IPS-NIHi7 (cell line): ENCODE data around the gene TRMT61A.

Experiments used
- DNase-seq: peaks from one replicate; pipeline ENCODE4 v3.0.0; 2012; ENCODE audit warnings: mixed read lengths; ENCODE audit errors: extremely low spot score

TRMT61A gene

DNA sequence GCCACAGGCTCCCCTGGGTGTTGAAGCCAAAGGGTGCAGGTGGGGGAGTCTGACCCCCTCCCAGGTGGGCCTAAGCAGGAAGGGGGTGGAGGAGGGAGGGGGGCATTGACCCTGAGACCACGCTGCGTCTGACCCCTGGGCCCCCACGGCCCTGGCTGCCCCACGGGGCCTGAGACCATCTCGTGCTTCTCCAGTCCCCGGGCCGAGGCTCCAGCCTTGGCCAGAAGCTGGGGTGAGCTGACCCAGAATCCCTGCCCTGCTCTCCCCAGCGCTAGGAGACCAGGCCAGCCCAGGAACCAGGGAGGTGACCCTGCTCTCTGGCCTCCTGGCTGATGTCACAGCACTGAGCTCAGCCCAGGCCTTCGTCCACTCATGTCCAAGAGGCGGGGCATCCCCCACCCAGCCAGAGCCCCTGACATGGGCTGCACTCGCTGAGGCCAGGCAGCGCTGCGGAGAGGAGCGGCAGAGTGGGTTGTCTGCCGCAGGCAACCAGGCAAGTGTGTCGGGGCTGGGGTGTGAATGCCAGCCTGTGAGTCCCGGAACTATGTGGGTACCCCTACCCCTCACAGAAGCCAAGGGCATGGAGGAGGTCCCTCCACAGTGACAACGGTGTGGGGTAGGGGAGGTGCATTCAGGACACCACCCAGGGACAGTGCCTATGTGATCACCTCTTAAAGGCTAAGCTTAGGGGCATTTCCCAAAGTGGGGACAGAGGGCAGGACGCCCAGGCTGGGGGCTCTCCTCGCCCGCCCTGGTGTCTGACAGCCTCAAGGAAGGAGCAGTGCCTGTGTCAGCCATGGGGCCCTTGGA, 6.3 kb downstream of the TRMT61A start:
- no peak for DNase-seq

DNA sequence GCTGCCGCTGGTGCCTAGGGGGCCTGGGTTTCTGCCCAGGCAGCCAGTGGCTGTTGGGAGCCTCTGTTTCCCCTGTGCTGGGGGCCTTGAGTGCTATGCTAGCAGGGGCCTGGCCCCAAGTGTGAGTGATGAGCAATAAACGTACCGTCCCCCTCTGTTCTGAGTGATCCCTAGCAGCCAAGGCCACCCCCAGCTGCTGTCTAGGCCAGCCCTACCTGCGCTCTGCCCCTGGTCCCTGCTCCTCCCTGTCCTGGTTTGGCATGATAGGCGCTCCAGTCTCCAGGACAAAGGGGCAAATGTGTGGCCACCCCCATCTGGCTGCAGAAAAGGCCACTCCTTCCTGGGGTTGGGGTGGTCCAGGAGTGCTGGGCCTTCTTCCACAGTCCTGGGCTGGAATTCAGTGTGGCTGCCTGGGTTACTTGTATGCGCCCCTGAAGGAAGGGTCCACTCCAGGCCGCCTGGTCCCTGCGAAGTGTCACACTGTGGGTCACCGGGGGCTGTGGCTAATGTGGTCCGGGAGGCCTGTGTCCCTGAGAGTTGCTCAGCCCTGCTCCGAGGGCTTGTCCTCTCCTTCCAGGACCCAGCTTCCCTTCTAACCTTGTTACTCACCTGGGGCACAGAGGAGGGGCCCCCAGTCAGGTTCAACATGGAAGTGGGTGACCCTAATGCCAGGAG, 7.0 kb downstream of the TRMT61A start:
- no peak for DNase-seq

DNA sequence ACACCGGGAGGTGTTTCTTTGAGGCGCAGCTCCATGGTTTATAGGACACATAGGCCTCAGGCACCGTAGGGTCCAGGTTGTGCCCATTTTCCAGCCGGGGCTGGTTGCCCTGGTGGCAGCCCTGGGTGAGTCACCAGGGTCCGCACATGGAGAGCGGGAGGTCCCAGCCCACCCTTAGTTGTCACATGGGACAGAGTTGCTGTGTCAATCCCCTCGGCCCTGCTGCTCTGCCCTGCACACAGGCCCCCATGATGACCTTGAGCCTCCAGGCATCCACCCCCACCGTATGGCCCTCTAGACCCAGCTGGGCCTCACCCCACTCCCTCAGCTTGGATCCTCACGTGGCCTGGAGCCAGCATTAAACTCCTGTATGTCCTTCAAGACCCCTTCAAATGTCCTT, 7.7 kb downstream of the TRMT61A start:
- DNase-seq, result no peak

DNA sequence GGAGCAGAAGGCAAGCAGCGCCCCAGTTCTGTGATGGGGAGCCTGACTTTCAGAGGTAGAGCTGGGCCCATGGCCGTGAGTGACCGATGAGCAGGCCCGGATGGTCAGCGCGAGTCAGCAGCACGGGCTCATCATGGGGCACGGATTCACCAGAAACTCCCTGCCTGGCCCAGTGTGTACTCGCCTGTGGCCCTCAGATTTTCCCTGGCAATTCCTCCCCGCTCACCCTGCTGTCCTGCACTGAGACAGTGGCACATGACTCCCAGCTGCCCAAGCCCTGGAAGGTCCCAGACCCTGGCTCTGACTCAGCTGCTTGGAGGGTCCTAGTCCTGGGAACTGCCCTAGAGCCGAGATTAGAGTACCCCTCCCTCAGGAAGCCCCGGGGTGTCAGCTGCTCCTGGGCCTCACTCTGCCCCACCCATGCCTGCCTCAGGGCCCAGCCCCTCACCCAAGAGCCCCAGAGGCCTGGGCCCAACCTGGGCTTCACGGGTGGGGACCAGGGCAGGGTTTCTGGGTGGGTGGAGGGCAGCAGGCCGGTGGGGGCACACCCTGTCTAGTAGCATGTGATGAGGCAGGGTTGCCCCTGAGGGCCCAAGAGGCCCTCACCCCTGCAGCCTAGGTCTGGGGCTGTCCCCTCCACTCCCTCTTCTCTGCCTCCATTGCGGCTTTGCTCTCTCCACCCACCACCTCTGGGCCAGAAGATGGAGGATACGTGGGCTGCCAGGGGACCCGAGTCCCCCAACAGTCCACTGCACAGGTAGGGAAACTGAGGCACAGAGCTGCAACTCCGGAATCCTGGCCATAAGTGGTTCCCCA, 8.4 kb downstream of the TRMT61A start:
- no peak for DNase-seq

DNA sequence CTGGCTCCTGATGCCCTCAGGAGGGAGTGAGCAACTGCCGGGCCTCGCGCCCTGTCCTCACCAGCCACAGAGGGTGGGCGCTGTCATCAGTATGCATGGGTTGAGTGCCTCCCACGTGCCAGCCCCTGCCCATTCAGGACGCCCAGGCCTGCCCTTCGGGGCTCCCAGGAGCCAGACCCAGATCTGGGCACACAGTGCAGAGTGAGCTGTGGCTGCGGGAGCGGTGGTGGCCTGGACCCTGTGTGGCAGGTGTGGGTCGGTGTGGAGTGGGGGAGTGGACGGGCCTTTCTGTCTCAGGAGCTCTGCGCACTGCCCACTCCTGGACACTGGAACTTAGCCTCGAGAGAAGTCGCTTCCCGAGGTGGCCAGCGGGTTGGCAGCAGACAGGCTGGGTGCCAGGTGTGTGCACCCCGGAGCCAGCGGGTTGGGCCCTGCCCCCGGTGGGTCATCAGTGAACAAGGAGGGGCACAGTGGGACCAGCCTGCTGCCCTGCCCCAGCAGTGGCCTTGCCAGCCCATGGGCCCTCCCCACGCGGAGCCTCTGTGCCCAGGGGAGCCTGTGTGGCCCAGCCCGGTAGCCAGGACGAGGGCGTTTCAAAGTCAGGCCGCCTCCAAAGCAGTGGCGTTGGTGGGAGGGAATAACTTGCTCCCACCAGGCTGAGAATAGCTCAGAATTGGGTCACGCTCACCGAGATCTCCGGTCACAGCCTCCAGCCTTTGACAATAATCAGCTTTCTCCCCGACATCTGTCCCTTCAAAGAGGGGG, 9.5 kb downstream of the TRMT61A start:
- no peak for DNase-seq

DNA sequence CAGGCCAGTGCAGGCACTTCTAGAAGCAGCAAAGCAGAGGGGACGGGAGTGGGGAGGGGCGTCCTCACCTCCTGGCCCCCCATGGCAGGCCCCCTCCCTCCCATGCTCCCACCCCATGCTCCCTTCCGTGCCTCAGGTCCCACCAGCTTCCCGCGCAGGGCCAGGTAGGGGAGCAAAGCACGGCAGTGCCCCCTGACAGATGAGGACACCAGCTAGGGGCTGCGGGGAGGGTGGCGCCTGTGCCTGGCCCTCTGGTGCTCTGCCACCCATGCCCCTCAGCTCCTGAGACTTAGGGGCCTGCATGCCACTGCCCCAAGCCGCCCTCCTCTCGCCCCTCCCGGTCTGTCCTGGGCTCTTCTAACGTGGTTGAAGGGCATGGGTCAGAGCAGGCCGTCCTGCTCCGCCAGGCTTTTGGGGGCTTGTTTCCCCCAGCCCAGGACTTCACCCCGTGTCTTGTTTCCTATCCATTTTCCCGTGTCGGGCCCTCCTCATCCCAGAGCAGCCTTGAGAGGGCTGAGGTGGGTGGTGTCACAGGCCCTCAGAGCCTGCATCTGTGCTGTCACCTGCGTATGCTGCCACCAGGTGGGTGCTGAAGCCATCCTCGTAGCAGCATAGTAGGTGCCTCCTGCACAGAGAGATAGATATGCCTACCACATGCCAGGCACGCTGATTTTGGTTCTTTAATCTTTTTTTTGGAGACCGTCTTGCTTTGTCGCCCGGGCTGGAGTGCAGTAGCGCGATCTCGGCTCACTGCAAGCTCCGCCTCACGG, 10.2 kb downstream of the TRMT61A start:
- DNase-seq, result no peak

DNA sequence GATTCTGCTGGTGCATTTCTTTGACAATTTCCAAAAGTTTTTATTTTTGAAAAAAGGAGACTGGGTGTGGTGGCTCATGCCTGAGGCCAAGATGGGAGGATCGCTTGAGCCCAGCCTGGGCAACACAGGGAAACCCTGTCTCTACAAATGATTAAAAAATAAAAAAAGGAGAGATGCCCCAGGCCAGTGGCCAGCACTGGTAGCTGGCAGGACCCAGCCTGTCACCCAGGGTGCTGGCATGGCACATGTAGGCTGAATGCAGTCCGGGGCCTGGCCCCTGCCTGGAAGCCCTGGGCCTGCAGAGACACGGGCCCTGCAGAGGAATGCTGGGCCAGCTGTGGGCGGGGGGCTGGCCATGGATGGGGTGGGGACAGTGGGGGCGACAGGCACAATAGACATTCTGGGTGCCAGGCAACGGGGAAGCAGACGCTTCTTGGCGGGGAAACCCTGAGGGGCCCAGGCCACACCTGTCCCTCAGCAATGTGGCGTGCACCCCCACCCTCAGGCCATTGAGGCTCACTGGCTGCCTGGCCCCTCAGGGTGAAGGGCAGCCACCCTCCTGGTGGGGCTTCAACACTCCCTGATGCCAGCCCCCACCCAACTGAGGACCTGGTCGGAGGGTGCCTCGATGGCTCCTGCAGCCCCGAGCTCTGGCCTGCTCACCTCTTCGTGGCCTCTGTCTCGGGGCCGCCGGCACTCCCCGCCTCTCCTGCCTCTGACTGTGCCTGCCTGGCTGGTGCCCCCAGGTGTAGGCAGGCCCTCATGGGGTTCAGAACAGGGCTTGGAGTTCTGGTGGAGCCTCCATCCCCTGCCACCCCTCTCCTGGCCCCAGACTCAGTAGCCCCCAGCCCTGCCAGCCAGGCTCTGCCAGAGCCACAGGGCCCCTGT, 12.1 kb downstream of the TRMT61A start:
- DNase-seq, result no peak

DNA sequence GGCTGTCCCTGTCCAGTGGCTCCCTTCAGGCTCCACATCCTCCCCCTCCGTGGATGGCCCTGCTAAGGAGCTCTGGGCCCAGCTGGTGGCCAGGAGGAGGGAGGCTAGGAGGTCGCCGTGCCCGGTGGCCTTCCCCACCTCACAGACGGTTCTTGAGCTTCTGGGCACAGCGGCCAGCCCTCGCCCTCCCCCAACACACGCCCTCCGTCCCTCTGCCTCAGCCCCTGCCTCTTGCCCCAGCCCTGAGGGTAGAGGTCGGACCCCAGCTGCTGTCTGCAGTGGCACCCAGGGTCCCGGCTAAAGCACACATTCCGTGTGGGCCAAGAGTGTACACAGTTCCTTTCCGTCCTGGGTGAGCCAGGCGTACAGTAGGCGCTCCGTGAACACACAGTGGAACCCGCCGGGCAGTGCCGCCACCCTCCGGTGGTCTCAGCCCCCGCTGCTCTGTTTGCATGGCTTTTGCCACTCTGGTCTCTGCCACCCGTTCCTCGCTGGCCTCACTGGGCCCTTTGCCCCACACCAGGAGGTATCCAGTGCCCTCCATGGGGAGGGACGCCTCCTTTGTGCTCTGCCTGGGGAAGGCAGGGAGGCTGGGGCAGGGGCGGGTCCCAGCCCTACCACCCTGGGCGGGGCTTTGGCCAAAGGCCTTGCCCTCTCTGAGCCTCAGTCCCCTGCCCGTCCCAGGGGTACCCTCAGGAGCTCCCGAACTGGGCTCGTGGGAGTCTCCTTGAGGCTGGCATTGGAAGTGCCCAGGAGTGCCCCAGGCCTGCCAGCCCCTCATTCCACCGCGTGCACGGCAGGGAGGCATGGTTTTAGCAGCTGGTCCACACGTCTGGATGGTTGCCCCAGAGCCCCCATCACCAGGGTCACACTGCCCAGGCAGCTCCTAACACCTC, 13.0 kb downstream of the TRMT61A start:
- DNase-seq, result peak; percentile 49

DNA sequence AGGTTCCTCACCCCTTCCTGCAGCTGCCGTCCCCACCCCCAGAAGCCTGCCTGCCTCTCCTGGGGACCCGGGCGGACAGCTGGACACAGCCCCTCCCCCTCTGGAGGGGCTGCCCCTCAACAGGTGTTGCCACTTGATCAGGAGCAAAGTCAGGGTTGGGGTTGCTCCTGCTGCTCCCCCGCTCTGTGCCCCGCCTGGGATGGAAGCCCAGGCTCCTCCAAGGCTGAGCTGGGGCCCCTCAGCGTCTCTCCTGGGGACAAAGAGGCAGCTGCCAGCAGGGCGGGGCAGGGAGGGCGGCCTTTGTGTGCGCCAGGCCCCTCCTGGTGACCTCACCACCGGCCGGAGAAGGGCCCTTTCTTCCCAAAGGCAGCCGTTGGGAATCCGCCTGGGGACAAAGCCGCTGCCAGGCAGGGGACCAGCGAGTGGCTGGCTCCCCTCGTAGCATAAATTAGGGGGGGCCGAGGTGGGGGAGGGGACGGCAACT, 13.7 kb downstream of the TRMT61A start:
- DNase-seq, result peak; percentile 91

DNA sequence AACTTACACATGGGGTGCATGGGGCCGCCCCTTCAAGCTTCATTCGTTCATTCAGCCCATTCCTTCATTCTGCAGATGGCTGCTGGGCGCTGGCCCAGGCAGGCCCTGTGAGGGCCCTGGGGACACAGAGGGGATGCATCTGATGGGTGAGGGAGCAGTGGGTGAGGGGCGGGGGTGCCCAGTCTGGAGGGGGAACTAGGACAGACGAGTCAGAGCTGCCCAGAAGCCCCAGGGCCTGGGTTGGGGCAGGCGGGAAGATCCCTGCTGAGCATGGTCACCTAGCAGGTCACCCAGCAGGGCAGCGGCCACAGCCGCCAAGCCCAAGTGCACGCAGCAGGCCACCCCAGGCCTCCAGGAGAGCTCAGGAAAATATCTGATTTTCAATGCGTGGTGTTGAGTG, 14.1 kb downstream of the TRMT61A start:
- no peak for DNase-seq

DNA sequence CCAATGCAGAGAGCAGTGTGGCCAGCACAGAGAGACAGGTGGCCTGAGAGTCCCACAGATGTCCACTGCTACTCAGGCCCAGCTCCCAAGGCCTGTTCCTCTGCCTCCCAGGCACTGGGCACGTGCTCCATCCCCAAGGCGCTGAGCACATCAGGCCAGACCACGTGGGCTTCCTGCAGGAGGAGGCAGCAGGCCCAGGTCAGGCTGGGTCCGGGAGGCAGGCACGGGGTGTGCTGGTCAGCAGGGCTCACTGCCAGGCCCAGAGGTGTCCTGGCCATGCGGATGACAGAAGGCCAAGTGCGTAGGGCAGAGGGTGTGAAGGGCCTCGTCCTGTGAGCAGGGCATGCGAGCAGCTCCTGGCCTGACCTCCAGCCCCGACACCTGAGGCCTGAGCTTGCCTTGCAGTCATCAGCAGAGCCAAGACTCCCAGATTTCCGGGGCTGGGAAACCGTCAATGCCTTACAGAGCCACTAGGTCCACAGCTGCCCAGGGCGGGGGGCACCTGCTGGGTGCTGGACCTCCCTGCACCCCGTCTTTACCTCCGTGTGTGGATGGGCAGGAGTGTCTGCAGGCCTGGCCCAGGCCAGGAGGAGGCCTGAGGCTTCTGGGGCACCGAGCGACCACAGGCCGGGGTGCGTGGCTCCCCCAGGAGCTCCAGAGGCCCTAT, 14.9 kb downstream of the TRMT61A start:
- no peak for DNase-seq

DNA sequence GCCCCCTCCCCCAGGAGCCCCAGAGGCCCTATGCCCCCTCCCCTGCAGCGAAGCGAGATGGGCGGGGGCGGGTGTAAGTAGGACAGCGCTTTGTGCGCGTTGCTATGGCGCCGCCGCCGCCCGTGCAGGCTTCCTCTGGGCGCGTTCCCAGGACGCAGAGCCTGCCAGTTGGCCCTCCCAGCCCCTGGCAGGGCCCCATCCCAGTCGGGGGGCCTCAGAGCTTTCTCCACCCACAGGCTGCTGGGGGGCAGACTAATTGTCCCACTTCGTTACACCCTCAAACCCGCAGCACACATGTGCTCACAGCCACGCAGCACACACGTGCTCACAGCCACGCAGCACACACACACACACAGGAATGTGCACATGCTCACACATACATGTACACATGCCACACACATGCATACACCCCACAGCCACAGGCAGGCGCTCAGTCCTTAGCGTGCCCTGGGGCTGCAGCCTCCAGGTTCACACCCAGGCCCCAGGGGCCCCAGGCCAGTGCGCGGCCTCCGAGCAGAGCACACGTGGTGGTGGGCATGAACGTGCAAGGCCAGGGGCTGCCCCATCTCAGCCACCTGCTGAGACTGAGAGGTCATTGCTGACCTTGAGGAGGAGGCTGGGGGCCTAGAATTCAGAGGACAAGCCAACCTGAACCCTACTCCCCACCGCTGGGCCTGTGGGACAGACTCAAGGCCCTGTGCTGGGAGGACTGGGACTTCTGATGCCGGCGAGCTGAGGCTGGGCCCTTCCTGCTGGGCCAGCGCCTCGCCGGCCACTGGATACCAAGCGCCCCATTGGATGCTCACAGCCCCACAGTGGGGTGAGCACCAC, 15.6 kb downstream of the TRMT61A start:
- no peak for DNase-seq

DNA sequence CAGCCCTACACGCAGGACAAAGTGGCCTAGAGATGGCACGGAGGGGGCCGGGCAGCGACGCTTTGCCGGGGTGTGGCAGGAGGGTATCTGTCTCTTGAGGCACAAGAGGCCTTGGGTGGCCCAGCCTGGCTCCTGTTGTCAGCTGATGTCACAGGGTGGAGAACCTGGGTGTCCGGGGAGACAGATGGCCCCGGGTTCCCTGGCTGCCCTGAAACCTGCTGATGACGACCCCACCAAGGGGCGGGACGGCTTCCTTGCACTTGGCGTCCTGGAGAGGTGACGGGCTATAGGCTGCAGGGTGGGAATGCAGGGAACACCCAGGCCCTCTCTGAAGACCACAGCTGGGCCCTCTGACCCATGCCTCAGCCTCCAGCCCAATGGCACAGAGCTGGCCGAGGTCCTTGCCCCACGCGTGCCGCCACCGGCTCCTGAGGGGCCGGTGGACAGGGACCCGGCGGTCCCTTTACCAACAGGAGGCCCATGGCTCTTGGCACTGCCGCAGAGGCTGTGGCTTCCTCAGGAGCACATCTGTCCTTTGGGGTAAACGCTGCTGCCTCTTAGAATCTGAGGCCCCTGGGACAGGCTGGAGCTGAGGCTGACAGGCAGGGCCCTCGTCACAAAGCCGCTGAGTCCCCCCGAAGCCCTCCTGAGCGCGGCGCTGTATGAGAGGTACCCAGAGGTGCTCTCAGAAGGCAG, 16.4 kb downstream of the TRMT61A start:
- no peak for DNase-seq

DNA sequence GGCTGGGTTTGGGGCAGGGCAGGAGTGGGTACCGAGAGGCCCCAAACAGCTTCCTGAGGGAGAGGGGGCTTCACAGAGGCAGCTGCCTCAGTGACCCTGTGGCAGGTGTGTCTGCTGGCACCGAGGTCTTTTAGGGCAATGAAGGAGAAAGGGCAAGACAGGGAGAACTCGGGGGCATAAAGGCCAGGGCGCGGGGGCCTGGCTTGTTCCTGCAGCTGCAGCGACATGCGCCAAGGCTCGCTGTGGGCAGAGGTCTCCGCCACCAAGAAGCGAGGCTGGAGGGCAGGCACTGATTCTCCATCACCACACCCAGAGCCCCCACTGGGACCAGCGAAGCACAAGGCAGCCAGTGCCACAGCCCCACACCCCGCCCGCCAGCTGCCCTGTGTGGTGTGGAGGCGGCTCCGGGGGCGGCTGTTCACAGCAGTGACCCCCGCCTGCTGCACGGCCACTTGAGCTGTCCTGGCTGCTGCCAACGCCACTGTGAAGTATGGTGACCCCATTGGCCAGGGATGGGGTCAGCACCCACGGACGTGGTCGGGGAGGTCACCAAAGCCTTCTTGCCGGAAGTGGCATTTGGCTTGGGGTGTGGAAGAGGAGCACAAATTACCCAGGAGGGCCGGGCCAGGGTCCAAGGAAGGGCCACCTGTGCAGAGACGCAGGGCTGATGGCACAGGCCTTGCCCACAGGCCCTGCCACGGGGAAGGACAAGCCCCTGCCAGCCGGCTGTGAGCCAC, 17.1 kb downstream of the TRMT61A start:
- no peak for DNase-seq

DNA sequence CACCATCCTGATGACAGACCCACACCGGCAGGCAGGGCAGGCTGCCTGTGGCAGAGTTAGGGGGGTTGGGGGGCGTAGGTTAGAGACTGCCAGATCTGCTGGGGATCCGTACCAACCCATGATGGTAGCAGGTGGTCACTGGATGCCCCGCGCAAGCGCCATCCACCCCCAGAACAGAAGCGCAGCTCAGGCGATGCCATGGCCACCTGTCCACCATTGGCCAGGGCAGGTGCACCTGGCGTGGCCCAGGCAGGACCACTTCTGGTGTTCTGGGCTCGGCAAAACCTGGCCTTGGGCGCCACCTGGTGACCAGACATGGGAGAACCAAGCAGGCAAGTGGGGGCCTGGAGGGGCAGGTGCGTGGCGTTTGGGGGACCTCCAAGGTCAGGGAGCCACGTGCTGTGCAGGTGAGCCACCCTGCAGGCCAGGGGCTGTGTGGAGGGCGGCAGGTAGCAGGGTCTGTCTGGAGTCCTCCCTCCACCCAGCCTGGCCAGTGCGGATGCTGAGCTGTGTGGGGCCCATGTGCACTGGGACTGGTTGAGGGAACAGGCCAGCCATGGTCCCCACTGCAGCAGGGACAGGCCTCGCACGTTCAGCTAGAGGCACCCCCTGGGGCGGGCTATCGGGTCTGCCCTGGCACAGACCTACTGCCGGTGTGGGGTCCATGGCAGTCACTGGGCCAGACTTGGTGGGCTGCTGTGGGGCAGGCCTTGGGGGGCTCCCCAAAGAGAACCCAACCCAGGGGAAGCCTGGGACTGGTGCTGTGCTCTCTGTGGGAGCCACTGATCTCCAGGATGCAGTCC, 17.9 kb downstream of the TRMT61A start:
- peak; percentile 92 for DNase-seq
